Common myeloid progenitor, CD34-positive (primary cell): ENCODE measurements around the gene TNKS1BP1.

ENCODE experiments used
- CTCF ChIA-PET: fragments of 350-600 bp; sonication (Branson Sonifier 250); formaldehyde crosslinking; loops from one replicate; lab custom pipeline; 2021; ENCODE audit warnings: antibody characterized with exemption; lab: Charles Lee
- POLR2A ChIA-PET: fragments of 350-600 bp; sonication (Branson Sonifier 250); formaldehyde crosslinking; loops from one replicate; lab custom pipeline; 2021; ENCODE audit warnings: antibody characterized with exemption; lab: Charles Lee
- DNase-seq, 3 donors: peaks; one replicate each; pipeline versions ENCODE4 v3.0.0 to v3.0.0-alpha.2; 2013
- H3K27ac ChIP-seq, 2 experiments: 1 replicate in 1 of 2; 2 replicates in 1 of 2; pipeline ENCODE4 v1.7.0; 2013; ENCODE audit warnings: inconsistent platforms in 2 of 2, low read length in 2 of 2, mild to moderate bottlenecking in 2 of 2, low read depth in 1 of 2, moderate library complexity in 1 of 2; ENCODE audit not compliant: severe bottlenecking in 2 of 2, insufficient read depth in 1 of 2, poor library complexity in 1 of 2
- H3K27me3 ChIP-seq, 5 experiments: replicated peaks in 2 of 5; 1 replicate in 3 of 5; 2 replicates in 2 of 5; pipeline versions ENCODE4 v1.6.1 to v1.7.0; 2013; ENCODE audit warnings: low read length in 4 of 5, mild to moderate bottlenecking in 2 of 5, moderate library complexity in 2 of 5, inconsistent platforms in 1 of 5; ENCODE audit not compliant: insufficient read depth in 5 of 5, control insufficient read depth in 4 of 5
- H3K36me3 ChIP-seq, 4 experiments: 1 replicate in 2 of 4; 2 replicates in 2 of 4; pipeline versions ENCODE4 v1.6.1 to v1.7.0; 2013; ENCODE audit warnings: low read length in 3 of 4, control low read depth in 1 of 4, mild to moderate bottlenecking in 1 of 4; ENCODE audit not compliant: control insufficient read depth in 4 of 4, insufficient read depth in 4 of 4
- H3K4me1 ChIP-seq, 4 experiments: 1 replicate in 3 of 4; 2 replicates in 1 of 4; pipeline versions ENCODE4 v1.6.1 to v1.7.1; 2013; ENCODE audit warnings: low read length in 3 of 4, mild to moderate bottlenecking in 3 of 4, control low read depth in 1 of 4, inconsistent platforms in 1 of 4, moderate library complexity in 1 of 4; ENCODE audit not compliant: control insufficient read depth in 4 of 4, insufficient read depth in 4 of 4; ENCODE audit errors: control extremely low read depth in 1 of 4
- H3K4me3 ChIP-seq, 7 experiments: 1 replicate in 4 of 7; 2 replicates in 3 of 7; pipeline versions ENCODE4 v1.5.1 to v1.7.0; 2013; ENCODE audit warnings: mild to moderate bottlenecking in 7 of 7, low read length in 6 of 7, moderate library complexity in 6 of 7, inconsistent platforms in 2 of 7, low read depth in 2 of 7, control low read depth in 1 of 7; ENCODE audit not compliant: insufficient read depth in 4 of 7, control insufficient read depth in 1 of 7; ENCODE audit errors: extremely low read depth in 1 of 7
- H3K9me3 ChIP-seq, 5 experiments: 1 replicate in 4 of 5; 2 replicates in 1 of 5; pipeline versions ENCODE4 v1.6.1 to v1.7.1; 2013; ENCODE audit warnings: low read length in 4 of 5, mild to moderate bottlenecking in 2 of 5, inconsistent platforms in 1 of 5, low read depth in 1 of 5, moderate library complexity in 1 of 5; ENCODE audit not compliant: control insufficient read depth in 4 of 5, insufficient read depth in 2 of 5; ENCODE audit errors: control extremely low read depth in 1 of 5
- WGBS: methylation state at CpG from one replicate; pipeline ENCODE4 v1.1.5; 2013; ENCODE audit not compliant: insufficient coverage; 5-methylcytosine and 5-hydroxymethylcytosine counted together

The TNKS1BP1 gene

GRCh38 chr11:57303990-57304579 lies 20.7 kb downstream of the TNKS1BP1 start:
- ChIA-PET POLR2A (interaction anchor here (0.6 kb wide), 1 partner anchor 335 kb away, joined by 3 read pairs; no protein-coding TSS in a partner anchor), CTCF (interaction anchor here (1.4 to 1.7 kb wide), 4 partner anchors 10 to 55 kb away, joined by 3 to 4 read pairs (median 3); no protein-coding TSS in a partner anchor)
- peaks cover 0 to 13% (median 10%) of the 10 kb centered on the region in 5 experiments for H3K9me3 ChIP-seq
- H3K4me1 ChIP-seq = peaks cover 0 to 10% (median 1%) of the 10 kb centered on the region in 4 experiments
- H3K27ac ChIP-seq = no peak overlapping the region
- H3K27me3 ChIP-seq = no peaks in the 10 kb centered on the region
- H3K36me3 ChIP-seq = peaks cover 5 to 35% (median 26%) of the 10 kb centered on the region in 4 experiments
- 33% methylated on average over 1 of the region's 8 CpGs for WGBS
- H3K4me3 ChIP-seq = no peak overlapping the region
- no peak for DNase-seq

DNA sequence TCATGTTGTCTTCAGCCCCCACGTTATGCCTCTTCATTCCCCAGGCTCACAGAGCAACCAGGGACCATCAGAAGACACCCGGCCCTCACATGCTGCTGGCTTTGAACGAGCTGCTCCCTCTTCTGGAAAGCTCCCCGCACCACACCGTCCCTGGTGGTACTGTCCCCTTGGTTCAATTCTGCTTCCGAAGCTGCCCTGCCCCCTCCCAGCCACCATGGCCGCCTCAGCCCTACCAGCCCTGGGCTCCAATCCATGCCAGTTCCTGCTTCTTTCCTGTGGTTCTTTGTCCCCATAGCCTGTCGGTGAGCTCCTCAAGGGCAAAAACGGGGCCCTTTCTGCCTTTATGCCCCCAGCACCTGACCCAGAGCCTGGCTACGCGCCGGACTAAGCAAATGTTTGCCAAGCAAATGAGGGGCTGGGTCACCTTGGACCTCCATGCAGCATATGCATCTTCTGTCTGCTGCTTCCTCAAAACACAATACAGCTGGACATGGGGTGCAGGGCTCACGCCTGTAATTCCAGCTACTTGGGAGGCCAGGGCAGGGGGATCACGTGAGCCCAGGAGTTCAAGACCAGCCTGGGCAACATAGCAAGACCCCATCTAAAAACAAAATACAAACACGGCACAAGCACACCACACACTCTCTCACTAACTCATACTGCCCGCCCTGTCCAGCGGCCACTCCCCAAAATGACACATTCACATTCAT lies 21.3 kb downstream of the TNKS1BP1 start:
- DNase-seq = no peak
- H3K4me1 ChIP-seq = peaks cover 0 to 10% (median 1%) of the 10 kb centered on the region in 4 experiments
- no peak overlapping the region for H3K27ac ChIP-seq
- peaks cover 5 to 38% (median 29%) of the 10 kb centered on the region in 4 experiments for H3K36me3 ChIP-seq
- H3K9me3 ChIP-seq = peaks cover 0 to 17% (median 15%) of the 10 kb centered on the region in 5 experiments
- WGBS = 93% methylated on average over 14 of the region's 17 CpGs
- CTCF ChIA-PET = interaction anchor here (1.4 to 1.7 kb wide), 4 partner anchors 9 to 54 kb away, joined by 3 to 4 read pairs (median 3); no protein-coding TSS in a partner anchor
- POLR2A ChIA-PET = no interaction called here
- no peaks in the 10 kb centered on the region for H3K27me3 ChIP-seq
- no peak overlapping the region for H3K4me3 ChIP-seq

DNA sequence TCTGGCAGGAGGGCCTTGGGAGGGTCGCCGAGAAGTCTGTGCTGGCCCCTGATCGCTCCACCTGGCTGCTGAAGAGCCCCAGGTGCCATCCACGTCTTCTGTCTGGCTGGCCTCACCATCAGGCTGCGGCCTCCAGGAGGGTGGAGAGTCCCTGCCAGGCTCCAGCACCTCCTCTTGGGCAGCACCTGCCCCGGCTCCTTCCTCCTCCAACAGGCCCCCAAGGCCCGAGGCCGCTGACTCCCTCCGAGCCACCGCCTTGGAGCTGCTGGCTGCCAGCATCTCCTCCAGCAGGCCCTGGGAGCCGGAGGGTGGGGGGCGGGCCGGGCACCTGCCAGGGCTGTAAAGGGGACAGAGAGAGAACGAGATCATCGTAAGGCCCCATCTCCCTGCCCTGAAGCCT lies 22.3 kb downstream of the TNKS1BP1 start:
- no peak overlapping the region for H3K4me3 ChIP-seq
- POLR2A ChIA-PET = no interaction called here
- WGBS = 94% methylated on average over 10 of the region's 15 CpGs
- CTCF ChIA-PET = interaction anchor here (1.4 to 1.5 kb wide), 2 partner anchors 9 to 53 kb away, joined by 3 read pairs; no protein-coding TSS in a partner anchor
- peaks cover 5 to 41% (median 29%) of the 10 kb centered on the region in 4 experiments for H3K36me3 ChIP-seq
- H3K27ac ChIP-seq = no peak overlapping the region
- no peak for DNase-seq
- H3K27me3 ChIP-seq = no peaks in the 10 kb centered on the region
- H3K4me1 ChIP-seq = peaks cover 0 to 10% (median 1%) of the 10 kb centered on the region in 4 experiments
- peaks cover 0 to 27% (median 17%) of the 10 kb centered on the region in 5 experiments for H3K9me3 ChIP-seq

DNA sequence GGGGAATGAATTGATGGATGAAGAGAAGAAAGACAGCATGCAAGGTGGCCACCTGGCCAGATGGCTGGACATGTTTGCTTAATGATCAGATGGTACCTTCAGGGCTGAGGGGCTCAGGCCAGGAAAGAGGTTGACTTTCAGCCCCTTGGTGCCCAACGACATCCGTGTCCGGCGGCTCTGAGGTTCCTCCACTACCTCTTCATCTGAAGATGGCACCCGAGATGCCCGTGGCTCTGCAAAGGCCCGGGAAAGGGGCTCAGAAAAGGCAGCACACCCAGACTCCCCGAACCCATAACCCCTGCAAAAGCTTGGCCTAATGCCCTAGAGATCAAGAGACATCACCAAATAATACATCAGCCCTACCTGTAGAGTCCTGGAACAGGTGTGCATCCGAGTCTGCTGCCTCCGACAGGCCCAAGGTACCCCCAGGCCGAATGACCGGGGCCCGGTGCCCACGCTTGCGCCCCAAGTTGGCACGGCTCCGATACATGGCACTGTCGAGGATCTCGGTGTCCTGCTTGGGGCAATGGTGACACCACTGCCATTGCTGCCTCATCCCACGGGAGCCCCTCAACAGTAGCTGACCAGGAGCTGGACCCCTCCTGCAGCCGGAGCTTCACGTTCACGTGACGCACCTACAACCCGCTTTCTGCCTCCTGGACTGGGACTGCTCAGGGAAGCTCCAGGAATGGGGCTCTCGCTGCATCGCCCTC lies 22.9 kb downstream of the TNKS1BP1 start:
- POLR2A ChIA-PET = no interaction called here
- Histone ChIP-seq H3K27ac (no peak overlapping the region), H3K36me3 (peaks cover 5 to 43% (median 29%) of the 10 kb centered on the region in 4 experiments), H3K4me1 (peaks cover 0 to 3% (median 0%) of the 10 kb centered on the region in 4 experiments), H3K9me3 (peaks cover 0 to 30% (median 17%) of the 10 kb centered on the region in 5 experiments), H3K27me3 (no peaks in the 10 kb centered on the region), H3K4me3 (no peak overlapping the region)
- WGBS = 98% methylated on average over 19 of the region's 27 CpGs
- CTCF ChIA-PET = no interaction called here
- no peak for DNase-seq

- H3K27me3 ChIP-seq = no peaks in the 10 kb centered on the region
- H3K36me3 ChIP-seq = peaks cover 5 to 43% (median 29%) of the 10 kb centered on the region in 4 experiments
- H3K4me1 ChIP-seq = peaks cover 0 to 3% (median 0%) of the 10 kb centered on the region in 4 experiments
- peaks cover 3 to 30% (median 17%) of the 10 kb centered on the region in 5 experiments for H3K9me3 ChIP-seq
- 100% methylated on average over 10 of the region's 10 CpGs for WGBS
- ChIA-PET POLR2A (no interaction called here), CTCF (no interaction called here)
- no peak overlapping the region for H3K27ac ChIP-seq
- DNase-seq = no peak
- no peak overlapping the region for H3K4me3 ChIP-seq
These were observed 24.0 kb downstream of the TNKS1BP1 start for GRCh38 chr11:57300785-57301184.

GRCh38 chr11:57299150-57299737 lies 25.5 kb downstream of the TNKS1BP1 start:
- H3K27ac ChIP-seq = no peak overlapping the region
- H3K9me3 ChIP-seq = peaks cover 3 to 30% (median 17%) of the 10 kb centered on the region in 5 experiments
- H3K4me1 ChIP-seq = peaks cover 0 to 2% (median 0%) of the 10 kb centered on the region in 4 experiments
- no peak for DNase-seq
- H3K27me3 ChIP-seq = no peaks in the 10 kb centered on the region
- H3K36me3 ChIP-seq = peaks cover 5 to 43% (median 29%) of the 10 kb centered on the region in 4 experiments
- CTCF ChIA-PET = no interaction called here
- POLR2A ChIA-PET = no interaction called here
- WGBS = 100% methylated on average over 1 of the region's 5 CpGs
- H3K4me3 ChIP-seq = no peak overlapping the region
